GM20431 (cell line): Measurements from ENCODE around the gene AP1B1.
"Not testable (repeated sequence)": the region's sequence is repeated elsewhere in the genome, so short reads cannot be mapped to it uniquely, and the experiment has no call there.

ENCODE experiments used
- in situ Hi-C: fragments of 300-500 bp; cut with MseI, MboI; formaldehyde crosslinking; loops from one replicate; pipeline ENCODE4 v1.15.0; 2020; ENCODE audit warnings: low sequenced_read_pairs; ENCODE audit not compliant: unreplicated experiment

The AP1B1 gene

DNA sequence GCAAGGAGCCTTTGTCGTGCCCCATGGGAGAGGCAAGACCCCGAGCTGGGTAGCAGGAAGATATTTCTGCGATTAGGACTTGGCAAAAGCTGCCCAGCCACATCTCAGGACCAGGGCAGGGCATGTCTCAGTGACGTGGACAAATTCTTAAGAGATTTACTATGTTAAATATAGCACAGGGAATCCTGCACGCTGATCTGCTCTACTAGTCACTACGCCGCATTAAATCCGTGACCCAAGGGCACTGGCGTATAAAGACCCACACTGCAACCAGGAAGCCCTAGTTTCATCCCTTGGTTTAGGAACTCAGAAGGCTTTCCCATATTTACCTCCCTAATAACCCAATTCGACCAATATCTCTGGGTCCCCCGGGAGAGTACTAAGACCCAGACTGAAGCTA, 35.1 kb downstream of the AP1B1 start:
- in situ Hi-C loops, result no loop called here

DNA sequence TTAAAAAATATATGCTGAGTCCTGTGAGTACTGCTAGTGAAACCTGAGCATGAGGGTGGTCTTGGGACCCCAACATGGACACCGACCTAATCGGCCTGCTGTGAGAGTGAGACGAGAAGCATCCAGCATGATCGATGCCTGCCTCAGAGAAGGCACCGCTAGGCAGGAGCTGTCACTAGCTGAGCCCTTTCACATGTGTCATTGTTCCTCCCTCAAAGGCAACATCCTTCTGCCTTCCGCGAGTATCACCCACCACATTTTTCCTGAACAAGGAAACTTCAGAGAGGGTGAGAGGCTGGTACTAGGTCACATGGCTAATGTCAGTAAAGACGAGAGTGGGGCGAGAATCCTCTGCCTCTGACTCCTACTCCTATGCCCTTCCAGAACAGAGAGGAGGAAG, 35.6 kb downstream of the AP1B1 start:
- in situ Hi-C loops, result no loop called here

GRCh38 chr22:29351891-29352290, 36.5 kb downstream of the AP1B1 start:
- in situ Hi-C loops, result no loop called here

DNA sequence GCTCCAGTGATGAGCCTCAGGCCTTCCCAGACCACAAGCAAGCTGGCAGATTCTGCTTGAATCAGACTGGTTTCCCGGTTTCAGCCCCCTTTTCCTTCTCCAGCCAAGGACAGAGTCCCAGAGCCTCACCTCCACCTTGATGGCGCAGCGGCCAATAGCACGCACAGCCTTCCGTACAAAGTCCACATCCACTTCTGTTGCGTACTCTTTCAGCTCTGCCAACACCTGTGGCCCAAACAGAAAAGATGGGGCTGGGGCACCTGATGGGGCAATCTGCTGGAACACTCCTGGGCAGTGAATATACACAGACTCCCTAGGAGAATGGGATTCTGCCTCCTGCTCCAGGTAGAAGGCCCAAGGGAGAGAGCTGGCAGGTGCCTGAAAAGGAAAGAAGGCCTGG, 37.3 kb downstream of the AP1B1 start:
- in situ Hi-C loops, result no loop called here

GRCh38 chr22:29348956-29349355, 39.4 kb downstream of the AP1B1 start:
- in situ Hi-C loops, result no loop called here

DNA sequence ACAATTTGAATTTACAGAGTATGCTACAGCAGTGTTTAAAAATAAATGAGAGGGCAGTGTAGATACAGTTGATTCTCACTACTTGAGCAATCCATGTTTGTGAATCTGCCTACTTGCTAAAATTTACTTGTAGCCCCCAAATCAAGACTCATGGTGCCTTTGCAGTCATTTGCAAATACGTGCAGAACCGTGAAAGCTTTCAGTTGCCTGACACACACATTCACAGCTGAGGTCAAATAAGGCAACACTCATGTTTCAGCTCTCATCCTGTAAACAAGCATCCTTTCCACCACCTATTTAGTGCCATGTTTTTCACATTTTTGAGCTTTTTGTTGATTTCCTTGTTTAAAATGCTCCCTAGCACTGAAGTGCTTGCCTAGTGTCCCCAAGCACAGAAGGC, 40.3 kb downstream of the AP1B1 start:
- in situ Hi-C loops, result no loop called here

- in situ Hi-C loops, result no loop called here
Measured at GRCh38 chr22:29346659-29347058, 41.7 kb downstream of the AP1B1 start.

GRCh38 chr22:29345932-29346331, 42.4 kb downstream of the AP1B1 start:
- in situ Hi-C loops, result no loop called here

- in situ Hi-C loops, result not testable (repeated sequence)
Measured at GRCh38 chr22:29344889-29345288, 43.5 kb downstream of the AP1B1 start.

- in situ Hi-C loops, result no loop called here
Measured at GRCh38 chr22:29344137-29344536, 44.2 kb downstream of the AP1B1 start.

GRCh38 chr22:29343313-29343805, 45.0 kb downstream of the AP1B1 start:
- in situ Hi-C loops, result no loop called here

- in situ Hi-C loops, result no loop called here
Measured at GRCh38 chr22:29342577-29343312, 45.6 kb downstream of the AP1B1 start.

DNA sequence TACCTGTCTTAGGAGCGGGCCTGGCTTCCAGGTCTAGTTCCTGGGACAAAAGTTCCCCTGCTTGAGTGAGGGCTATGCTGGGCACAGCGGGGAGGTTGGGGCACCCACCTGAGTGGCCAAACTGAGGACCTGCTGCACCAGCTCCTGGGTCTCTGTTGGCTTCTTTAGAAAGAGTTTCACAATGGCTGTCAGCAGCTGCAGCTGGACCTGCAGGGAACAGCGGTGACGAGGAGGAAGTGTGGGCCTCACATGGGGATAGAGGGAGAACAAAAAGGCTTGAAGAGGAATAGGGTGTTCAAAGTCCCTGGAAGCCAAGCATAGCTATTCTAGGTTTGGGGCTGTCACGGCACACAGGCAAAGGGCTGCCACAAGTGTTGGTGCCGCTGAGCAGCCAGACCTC, 46.2 kb downstream of the AP1B1 start:
- in situ Hi-C loops, result no loop called here

DNA sequence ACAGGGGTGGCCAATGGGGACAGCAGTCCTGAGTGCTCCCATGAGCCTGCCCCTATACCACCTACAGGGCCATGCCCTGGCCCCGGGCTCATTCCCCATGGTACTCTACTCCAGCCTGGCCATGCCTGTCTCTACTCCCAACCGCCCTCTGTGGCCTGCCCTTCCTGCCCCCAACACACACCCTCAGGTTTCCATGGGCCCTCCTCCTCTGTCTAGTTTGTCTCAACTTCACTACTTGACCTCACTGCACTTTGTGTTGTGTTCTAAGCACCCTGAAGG, 46.6 kb downstream of the AP1B1 start:
- in situ Hi-C loops, result no loop called here

DNA sequence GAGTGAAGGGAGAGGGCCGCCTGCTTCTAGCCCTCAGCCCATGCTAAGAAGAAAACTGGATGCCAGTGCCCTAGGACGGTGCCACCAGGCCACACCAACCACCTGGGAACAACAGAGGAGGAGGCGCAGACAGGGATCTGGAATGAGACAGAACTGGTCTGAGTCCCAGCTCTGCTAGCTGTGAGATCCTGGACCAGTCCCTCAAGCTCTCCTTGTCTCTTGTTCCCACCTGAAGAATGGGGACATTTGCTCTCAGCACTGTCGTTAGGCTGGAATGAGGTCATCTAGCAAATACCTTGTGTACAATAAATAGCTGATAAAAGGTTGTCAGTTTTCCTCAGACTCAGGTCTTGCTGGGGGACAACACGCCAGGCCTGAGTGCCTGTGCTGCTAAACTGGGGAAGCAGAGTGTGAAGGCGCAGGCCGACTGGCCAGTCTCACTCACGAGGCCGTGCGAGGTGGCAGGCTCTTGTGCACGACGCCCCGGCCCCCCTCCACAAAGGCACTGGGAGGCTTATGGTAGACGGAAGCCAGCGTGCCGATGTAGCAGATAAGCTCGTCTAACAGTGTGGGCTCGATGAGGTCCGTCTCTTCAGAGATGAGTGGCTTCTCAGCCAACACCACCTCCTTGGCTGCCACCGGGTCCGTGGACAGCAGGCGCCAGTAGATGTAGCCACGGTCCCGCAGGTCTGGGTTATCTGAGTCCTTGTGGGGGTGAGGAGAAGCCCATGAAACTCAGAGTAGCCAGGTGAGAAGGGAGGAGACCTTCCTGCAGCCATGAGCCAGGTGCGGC, 47.1 kb downstream of the AP1B1 start:
- in situ Hi-C loops, result no loop called here

- in situ Hi-C loops, result no loop called here
Measured at GRCh38 chr22:29340566-29340965, 47.8 kb downstream of the AP1B1 start.

GRCh38 chr22:29339381-29340235, 48.8 kb downstream of the AP1B1 start:
- in situ Hi-C loops, result no loop called here

GRCh38 chr22:29338398-29338797, 50.0 kb downstream of the AP1B1 start:
- in situ Hi-C loops, result no loop called here

DNA sequence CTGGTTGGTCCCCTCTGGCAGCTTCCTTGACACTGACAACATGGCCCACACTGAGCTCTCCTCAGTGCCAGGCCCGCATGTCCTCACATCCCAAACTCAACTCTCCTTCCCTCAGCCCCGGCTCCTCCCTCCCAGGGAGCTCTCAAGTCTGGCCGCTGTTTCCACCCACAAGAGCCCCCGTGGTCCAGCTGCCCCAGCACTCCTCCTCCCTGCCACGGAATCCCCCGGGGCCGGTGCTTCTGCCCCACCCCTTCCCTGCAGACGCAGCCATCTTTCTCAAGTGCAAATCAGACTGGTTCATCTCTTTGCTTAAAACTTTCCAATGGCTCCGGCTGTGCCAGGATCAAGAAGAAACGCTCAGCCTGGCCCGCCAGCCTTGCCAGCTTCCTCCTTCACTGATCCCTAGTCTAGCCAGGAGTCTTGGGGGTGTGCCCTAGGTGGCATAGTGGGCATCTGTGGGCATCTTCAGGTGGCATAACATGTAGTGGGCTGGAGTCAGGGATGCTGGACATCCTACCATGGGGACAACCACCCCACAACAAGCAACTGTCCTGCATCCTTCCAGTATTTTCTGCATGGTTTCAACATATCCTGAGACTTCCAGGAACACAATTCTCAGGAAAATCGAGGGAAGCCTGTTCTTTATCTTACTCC, 50.6 kb downstream of the AP1B1 start:
- in situ Hi-C loops, result no loop called here

GRCh38 chr22:29336751-29337490, 51.4 kb downstream of the AP1B1 start:
- in situ Hi-C loops, result no loop called here
